ENCODE measurements around the gene ELAVL1.

DNA sequence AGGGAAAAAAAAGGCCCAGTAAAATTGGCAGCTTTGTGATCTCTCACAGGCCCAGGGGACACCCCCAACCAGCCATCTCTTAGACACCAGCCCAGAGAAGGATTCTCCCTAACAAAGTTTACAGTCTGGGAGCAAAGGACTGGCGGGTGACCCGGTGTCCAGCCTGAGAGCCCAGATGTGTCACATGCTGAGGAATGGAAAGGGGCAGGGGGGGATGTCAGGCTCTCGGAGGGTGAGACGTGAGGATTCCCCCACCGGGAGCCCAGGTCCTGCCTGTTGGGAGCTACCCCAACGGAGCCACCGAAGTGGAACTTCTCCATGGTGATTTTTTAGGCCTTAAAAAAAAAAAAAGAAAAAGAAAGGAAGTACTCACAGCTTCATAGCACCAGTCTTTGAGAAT is 74.7 kb downstream of the ELAVL1 start:
- TF ChIP-seq, protein P1, sequence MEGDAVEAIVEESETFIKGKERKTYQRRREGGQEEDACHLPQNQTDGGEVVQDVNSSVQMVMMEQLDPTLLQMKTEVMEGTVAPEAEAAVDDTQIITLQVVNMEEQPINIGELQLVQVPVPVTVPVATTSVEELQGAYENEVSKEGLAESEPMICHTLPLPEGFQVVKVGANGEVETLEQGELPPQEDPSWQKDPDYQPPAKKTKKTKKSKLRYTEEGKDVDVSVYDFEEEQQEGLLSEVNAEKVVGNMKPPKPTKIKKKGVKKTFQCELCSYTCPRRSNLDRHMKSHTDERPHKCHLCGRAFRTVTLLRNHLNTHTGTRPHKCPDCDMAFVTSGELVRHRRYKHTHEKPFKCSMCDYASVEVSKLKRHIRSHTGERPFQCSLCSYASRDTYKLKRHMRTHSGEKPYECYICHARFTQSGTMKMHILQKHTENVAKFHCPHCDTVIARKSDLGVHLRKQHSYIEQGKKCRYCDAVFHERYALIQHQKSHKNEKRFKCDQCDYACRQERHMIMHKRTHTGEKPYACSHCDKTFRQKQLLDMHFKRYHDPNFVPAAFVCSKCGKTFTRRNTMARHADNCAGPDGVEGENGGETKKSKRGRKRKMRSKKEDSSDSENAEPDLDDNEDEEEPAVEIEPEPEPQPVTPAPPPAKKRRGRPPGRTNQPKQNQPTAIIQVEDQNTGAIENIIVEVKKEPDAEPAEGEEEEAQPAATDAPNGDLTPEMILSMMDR (IDR thresholded peaks at IDR 0.05): no peak
- no peak for TF ChIP-seq POLR2A (IDR thresholded peaks at IDR 0.05)
